HG03025 (cell line): ENCODE results near the gene IER5L.

Source experiments
- ATAC-seq: cut with Tn5 transposase; IDR thresholded peaks from one replicate; pipeline ENCODE4 v1.9.1; 2021; ENCODE audit warnings: mild to moderate bottlenecking, moderate library complexity; ENCODE audit not compliant: unreplicated experiment, low FRiP score

IER5L gene

DNA sequence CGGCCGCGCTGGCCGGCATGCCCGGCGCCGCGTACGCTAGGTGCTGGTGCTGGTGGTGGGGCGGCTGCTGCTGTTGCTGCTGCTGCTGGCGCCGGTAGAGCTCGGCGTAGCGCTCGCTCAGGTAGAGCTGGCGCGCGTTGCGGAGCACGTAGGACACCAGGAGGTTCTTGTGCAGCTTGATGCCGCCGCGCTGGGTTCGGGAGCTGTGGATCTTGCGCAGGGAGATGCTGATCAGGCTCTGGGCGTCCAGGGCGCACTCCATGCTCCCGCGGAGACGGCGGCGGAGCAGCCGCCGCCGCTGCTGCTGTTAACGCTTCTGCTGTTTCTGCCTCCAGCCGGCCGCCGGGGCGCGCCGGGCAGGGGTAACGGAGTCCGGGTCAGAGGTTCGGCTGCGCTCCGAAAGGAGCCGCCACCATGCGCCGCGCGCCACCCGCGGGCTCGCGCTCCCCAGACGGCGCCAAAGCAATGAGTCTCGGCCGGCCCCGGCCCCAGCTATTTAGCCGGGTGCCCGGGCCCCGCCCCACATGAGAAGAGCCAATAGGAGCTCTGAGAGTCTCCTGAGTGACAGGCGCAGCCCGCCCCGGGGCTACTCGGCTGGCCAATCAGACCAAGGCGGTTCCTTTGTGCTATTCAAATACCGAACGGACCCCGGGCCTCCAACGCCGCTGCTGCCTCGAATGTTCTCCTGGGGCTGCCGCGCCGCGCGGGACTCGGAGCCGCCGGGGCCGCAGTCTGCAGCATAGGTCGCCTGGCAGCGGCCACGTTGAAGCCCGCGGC is at the start of gene IER5L:
TSS of gene IER5L (minus strand) at position 471 of the 777 bp plus-strand sequence. CDS start at position 262, 209 bp downstream.
- peak; percentile 70 for ATAC-seq

DNA sequence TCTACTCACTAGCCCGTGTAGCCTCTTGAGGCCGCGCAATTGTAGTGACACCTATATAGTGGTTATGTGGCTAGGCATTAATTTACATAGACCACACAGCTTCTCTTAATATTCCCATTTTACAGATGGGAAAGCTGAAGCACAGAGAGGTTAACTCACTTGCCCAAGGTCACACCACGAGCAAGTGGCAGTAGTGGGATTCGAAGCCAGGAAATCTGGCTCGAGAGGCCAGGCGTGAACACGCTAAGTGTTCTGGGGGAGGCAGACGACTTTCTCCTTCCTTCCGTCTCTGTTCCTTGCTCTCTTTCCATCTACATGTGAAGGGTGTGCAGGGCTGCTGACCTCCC is 49.8 kb upstream of the IER5L start:
- no peak for ATAC-seq

DNA sequence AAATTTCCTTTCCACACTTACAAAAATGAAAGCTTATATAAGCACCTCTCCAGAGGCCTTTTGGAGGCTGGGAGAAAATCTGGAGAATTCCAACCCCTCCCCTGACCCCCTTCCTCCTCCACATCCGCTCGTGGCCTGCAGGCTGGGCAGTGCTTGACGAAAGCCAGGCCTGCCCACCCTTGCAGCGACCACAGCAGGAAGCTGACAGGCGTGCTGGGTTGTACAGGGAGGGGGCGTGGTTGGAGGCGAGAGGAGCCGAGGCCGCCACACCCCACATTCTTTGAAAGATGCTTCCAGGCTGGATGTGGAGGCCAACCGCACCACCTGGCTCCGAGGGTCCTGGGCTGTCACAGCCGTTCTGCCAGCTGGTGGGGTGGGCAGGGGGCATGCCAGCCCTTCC is 47.8 kb upstream of the IER5L start:
- no peak for ATAC-seq

DNA sequence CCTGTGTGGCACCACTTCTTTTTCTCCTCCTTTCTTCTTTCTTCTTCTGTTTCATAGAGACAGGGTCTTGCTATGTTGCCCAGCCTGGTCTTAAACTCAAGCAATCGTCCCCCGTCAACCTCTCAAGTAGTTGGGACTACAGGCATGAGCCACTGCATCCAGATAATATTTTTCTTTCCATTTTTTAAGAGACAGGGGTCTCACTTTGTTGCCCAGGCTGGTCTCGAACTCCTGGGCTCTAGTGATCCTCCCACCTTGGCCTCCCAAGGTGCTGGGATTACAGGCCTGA is 47.4 kb upstream of the IER5L start:
- ATAC-seq: no peak

DNA sequence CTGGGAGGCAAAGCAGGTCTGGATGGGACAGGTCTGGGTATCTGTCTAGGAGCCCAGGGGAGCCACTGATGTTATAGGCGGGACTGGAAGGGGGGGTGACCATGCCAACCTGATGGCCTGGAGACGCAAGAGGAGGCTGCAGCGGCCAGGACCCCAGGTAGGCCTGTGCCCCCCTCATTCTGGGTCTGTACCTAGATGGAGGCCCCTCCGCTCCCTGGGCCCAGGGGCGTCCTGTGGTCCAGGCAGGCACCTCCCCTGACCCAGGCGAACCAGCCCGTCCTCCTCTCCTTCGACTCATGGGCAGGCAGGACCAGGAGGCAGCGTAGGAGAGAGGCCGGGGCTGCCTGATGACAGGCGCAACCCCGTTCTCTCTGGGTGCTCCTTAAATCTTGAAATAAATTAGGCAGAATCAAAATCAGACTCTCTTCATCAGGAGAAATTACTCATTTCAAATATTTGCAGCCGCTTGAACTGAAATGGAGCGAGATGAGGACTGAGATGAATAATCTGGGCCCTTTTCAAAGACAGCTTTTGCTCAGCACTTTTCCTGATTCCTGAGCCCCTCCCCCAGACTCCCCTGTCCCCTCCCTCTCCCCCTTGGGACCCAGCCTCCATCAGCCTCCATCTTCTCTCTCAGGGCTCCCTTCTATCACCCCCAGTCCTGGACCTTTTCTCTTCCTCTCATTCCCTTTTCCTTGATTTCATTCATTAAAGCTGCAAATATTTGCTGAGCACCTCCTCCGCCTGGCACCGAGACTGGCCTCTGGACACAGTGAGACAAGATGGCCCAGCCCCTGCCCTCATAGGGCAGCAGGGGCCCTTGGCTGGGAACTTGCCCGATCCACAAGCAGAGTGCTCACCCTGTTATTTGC is 46.8 kb upstream of the IER5L start:
- no peak for ATAC-seq

DNA sequence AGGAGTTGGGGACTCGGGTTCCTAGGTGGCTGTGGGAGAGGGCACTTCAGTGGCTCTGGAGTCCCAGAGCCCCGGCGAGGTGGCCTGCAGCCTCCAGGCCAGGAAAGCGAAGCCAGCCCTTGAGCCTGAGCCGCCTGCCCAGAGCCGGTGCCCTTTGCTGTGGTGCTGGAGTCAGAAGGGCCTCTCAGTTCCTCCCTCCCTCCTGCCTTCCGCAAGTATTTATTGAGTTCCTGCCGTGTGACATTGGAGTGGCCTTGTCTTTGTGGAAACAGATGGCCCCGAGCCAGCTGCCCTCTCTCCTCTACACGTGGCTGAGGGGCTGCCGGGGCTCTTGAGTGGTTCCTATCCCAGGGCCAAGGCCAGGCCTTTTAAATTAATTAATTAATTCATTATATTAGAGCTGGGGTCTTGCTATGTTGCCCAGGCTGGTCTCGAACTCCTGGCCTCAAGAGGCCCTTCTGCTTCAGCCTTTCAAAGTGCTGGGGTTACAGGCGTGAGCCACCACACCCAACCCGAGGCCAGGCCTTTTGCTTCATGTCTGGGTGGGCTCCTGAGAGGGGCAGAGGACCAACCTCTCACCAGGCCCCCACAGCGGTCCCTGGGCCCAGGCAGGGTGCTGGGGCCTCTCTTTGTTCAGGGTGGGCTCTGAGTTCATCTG is 45.6 kb upstream of the IER5L start:
- ATAC-seq: no peak

DNA sequence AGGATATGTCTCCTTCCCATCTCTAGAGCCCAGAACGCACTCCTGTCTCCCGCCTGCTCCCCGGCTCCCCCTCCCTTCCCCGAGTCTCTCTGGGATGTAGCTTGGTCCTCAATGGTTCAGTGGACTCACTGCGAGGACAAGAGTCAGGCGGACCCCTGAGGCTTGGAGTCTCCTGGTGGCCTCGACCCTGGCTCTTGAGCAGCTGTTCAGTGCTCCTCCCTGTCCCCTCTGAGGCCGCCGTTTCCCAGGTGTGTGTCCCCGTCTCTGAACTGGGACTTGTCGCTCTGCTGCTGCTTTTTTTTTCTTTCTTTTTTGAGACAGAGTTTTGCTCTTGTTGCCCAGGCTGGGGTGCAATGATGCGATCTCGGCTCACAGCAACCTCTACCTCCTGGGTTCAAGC is 44.8 kb upstream of the IER5L start:
- no peak for ATAC-seq

DNA sequence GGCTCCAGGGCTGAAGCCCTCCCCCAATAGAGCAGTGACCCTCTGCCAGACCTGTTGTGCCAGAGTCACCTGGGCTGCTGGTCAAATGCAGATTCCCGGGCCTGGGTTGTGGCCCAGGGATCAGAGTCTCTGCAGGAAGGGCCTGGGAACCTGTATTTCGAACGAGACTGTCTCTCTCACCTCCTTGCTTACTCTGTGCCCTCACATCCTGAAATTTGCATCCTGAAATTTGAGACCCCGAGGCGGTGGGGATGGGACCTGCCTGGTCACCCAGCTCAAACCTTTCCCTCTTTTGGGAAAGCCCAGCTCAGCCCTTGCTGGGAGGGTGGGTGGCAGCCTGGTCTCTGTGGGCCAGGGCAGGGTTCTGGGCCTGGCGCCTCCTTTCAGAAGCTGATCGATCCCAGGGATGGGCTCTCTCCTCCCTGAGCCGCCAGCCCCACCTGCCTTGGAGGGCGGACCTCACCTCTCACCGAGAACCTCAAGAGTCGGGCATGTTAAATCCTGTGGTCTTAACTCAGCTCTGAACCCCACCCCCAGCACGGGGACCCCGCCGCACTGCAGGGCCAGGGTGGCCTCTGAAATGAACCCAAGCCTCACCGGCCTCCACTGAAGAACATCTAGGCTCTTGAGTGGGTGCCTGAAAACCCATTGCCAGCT is 44.0 kb upstream of the IER5L start:
- no peak for ATAC-seq

DNA sequence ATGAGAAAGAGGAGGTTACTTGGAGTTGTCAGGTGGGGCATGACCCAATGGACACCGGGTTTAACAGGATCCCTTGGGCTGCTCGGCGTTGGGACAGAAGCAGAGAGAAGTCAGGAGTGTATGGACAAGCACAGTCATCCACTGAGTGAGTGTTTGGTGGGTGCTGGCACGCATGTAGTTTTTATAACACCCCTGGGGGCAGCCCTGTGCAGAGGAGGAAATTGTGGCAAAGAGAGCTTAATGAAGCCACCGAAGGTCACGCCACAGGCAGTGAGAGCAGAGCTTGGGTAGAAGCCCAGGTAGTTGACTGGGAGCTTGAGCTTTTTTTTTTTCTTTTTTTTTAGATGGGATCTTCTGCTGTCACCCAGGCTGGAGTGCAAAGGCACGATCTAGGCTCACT is 43.2 kb upstream of the IER5L start:
- no peak for ATAC-seq

DNA sequence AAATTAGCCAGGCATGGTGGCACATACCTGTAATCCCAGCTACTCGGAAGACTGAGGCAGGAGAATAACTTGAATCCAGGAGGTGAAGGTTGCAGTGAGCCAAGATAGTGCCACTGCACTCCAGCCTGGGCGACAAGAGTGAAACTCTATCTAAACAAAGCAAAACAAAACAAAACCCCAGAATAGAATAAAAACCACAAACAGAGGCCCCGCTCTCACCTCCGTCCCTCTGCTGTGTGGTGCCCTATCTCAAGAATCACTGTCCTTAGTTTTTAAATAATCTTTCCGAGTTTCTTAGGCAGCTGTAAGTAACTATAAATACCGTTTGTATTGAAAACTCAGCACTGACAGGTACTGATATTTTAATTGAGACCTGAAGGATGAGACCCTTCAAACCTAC is 42.7 kb upstream of the IER5L start:
- ATAC-seq: no peak

DNA sequence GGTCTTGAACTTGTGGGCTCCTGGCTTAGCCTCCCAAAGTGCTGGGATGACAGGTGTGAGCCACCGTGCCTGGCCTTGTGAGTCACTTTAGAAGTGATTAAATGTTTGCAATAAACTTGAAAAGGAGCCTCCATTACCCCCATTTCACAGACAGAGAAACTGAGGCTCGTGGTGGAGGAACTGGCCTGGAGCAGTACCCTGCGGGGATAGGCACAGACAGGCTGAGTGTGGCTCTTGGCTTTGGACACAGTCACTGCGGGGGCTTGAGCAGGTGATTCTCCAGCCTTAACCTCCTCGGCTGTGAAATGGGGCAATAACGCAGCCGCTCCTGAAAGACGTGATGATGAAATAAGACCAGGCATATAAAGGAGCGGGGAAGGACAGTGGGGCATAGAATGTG is 40.9 kb upstream of the IER5L start:
- no peak for ATAC-seq

DNA sequence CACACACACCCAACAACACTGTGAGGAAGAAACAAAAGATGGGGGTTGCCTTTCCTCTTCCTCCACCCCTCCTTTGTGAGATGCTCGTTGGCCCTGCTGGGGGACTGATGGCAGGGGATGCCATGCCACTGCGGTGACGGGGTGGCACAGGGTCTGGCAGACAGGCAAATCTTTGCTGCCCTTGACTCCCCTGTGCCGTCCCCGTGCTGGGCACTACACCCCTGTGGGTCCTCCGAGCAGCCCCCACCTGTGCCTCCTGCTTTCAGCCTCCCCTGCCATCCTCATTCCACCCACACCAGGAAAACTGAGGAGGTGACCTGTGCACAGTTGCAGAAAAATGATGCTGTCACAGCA is 40.2 kb upstream of the IER5L start:
- ATAC-seq: no peak

DNA sequence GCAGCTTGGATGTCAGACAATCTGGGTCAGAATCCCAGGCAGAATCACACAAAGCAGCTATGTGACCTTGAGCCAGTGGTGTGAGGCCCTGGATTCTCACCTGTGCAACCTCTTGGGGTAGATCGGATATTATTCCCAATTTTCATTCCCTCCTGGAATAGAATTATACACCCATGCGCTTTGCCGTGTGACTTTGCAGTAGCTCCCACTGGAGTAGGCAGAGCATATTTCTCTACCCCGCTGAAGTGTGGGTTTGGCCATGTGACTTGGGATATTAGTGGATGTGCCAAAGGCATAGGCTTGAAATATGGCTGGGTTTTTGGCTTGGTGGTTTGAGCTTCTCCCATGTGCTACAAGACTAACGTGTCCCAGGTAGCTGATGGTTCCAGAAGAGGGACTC is 35.5 kb upstream of the IER5L start:
- ATAC-seq: no peak

DNA sequence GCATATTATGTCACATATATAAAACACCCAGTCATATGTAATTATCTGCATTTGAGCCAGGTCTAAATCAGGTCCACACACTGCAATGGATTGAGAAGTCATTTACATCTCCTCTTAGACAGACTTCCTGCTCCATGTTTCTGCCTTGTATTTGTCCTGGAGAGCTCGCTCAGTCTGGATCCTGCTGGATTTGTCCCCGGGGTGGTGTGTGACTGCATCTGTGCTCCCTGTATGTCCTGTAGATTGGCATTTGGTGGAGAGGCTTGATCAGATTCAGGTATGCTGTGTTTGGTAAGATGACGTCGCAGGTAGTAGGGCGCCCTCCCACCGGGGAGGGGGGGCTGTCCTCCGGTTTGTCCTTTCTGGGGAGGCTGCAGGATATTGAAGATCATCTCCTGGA is 33.6 kb upstream of the IER5L start:
- no peak for ATAC-seq

DNA sequence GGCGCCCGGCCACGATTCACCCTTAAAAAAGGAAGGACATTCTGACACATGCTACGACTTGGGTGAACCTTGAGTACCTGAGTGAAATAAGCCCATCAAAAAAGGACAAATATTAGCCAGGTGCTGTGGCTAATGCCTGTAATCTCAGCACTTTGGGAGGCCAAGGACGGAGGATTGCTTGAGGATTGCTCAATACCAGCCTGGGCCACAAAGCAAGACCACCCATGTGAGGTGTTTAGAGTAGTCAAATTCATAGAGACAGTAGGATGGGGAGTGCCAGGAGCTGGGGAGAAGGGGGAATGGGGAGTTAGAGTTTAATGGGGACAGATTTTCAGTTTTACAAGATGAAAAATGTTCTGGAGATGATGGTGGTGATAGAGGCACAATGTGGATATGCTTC is 32.1 kb upstream of the IER5L start:
- no peak for ATAC-seq

DNA sequence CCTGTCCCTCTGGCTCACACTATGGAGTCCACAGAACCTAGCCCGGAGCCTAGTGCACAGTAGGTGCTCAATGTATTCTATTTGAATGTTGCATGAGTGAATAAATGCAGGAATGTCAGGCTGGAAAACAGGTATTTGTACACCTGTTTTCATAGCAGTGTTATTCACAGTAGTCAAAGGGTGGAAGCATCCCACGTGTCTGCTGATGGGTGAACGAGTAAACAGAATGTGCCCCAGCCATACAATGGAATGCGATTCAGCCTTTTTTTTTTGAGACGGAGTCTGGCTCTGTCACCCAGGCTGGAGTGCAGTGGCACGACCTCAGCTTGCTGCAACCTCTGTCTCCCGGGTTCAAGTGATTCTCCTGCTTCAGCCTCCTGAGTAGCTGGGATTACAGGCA is 31.5 kb upstream of the IER5L start:
- no peak for ATAC-seq

DNA sequence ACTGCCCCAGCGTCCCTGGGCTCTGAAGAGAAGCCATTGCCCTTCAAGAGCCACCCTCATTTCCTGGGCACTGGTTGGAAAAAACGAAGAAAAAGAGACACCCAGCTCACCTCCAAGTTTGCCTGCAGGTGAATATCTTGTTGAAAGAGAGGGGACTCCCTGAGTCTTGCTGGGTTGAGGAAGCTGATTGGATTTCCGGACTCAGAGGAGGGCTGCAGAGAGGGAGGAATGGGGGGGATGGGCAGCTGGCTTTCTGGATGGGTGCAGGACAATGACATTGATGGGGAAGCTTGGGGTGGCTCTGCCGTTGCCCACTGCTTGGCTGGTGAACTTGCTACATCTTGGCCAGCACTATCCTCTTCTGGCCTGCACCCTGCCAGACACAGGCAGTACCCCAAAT is 31.0 kb upstream of the IER5L start:
- no peak for ATAC-seq

DNA sequence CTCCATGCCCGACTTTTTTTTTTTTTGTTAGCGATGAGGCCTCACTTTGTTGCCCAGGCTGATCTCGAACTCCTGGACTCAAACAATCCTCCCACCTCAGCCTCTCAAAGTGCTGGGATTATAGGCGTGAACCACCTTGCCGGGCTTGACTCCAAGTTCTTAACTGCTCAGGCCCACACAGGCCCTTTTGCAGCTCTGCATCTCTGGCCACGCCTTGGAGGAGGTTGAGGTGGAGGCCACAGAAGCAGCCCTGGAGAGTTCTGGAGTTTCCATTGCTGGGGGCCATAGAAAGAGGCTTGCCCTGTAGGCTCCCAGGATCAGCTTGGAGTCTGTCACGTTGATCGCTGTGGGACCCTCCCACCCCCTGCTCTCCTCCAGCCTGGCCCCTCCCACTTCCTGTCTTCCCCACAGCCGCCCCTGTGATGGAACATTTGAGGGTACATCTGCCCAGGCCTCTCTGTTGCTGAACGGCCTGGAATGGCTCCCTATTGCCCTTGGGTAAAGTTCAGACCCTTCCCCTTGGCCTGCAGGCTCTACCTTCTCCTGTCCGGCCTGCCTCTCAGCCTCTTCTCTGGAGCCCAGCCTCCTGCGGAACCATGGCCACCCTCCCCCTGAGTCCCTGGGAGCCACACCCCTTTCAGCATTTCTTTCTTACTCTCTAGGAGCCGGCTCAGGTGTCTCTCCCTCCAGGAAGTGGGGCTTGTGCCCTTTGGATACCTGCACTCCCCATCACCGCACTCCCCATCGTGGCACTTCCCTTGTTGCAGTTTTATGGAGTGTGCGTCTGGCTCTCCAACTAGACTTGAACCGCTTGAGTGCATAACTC is 30.4 kb upstream of the IER5L start:
- ATAC-seq: no peak

DNA sequence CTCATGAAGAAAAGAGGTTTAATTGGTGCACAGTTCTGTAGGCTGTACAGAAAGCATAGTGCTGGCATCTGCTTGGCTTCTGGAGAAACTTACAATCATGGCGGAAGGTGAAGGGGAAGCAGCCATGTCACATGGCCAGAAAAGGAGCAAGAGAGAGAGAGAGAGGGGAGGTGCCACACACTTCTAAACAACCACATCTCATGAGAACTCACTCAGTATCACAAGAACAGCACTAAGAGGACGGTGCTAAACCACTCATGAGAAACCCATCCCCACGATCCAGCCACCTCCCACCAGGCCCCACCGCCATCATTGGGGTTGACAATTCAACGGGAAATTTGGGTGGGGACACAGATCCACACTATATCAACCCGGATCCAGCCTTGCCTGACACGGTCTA is 28.8 kb upstream of the IER5L start:
- no peak for ATAC-seq

DNA sequence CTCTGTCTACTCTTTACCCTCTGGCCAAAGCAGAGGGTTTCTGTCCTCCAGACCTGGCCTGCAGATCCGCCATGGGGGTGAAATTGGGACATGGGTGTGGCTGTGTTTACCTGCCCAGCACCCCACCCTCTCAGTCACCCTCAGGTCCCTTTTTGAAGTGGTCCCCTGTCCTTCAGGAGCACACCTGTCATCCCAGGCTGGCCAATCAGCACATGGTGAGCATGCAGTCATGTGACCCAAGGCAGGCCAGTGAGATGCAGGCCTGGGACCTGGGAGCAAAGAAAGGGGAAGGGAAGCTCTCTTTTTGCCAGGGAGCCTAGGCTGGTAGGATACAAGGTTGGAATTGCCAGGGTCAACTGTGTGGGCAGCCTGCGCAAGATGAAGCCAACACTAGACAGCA is 28.3 kb upstream of the IER5L start:
- ATAC-seq: no peak
